Neural progenitor cell (in vitro differentiated cells): ENCODE data around the gene KCTD3.

ENCODE experiments used
- CTCF ChIP-seq: fragments of 200-600 bp; sonication (generic); IDR thresholded peaks from 2 replicates; pipeline ENCODE4 v1.5.1; 2017; ENCODE audit warnings: antibody characterized with exemption, mild to moderate bottlenecking
- EZH2 ChIP-seq: fragments of 200-600 bp; sonication (generic); IDR thresholded peaks from 2 replicates; pipeline ENCODE4 v1.6.1; 2017; ENCODE audit warnings: antibody characterized with exemption, mild to moderate bottlenecking, moderate library complexity
- EZH2phosphoT487 ChIP-seq: fragments of 200-600 bp; sonication (generic); IDR thresholded peaks from 2 replicates; pipeline ENCODE4 v1.6.1; 2017; ENCODE audit warnings: antibody characterized with exemption

- no peak for TF ChIP-seq CTCF
- no peak for TF ChIP-seq EZH2
- TF ChIP-seq EZH2phosphoT487 = no peak
Observed at GRCh38 chr1:215554865-215555264, 12.2 kb upstream of the KCTD3 start.
